Stimulated activated CD8-positive, alpha-beta memory T cell treated with anti-CD3 and anti-CD28 coated beads, Interleukin-2, amount 100 ng/mL, for 48 hours (primary cell): ENCODE results near the gene BPIFB2.
A peak's percentile ranks its signal among the peaks of the same experiment; 100 is the strongest.
"Not testable (repeated sequence)": the region's sequence is repeated elsewhere in the genome, so short reads cannot be mapped to it uniquely, and the experiment has no call there.

Source experiments
- DNase-seq, 2 donors: peaks; one replicate each; pipeline ENCODE4 v3.0.0-alpha.2; 2020; ENCODE audit warnings: low read depth in 2 of 2

The BPIFB2 gene

GRCh38 chr20:32970115-32970972 is 37.2 kb upstream of the BPIFB2 start:
- DNase-seq: no peak

DNA sequence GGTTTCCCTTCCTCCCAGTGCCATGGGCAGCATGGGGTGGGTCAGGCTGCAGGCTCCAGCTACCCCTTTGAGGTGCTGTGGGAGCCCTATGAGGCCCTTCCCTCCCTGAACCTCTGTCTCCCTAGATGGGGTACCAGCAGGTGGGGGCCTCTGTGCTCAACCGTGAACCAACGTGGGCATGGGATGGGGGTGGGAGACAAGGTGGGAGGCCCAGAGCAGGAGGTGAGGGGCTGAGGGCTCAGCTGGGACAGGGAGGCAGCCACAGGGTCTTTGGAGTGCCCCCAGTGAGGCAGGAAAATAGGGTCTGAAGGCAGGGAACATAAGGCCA is 36.6 kb upstream of the BPIFB2 start:
- no peak for DNase-seq

DNA sequence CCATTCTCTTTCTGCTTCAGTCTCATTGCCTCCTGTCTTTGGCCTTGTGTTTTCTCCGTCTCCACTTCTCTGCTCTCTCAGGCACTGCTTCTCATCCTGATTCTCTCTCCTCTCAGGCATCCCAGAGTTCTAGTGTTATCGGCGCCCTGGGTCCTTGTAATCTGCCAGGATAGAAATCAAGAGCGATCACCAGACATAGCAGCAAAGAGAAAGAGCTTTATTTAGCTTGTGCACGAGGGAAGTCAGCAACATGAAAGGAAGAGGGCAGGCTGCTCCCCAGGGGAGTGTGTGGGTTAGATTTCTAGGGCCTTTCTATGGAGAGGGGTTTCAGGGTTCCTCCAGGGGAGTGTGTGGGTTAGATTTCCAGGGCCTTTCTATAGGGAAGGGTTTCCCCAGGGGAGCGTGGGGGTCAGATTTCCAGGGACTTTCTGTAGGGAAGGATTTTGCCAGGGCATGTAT is 35.8 kb upstream of the BPIFB2 start:
- no peak for DNase-seq

GRCh38 chr20:32972181-32973076 is 35.1 kb upstream of the BPIFB2 start:
- peak; percentile 57 to 60 for DNase-seq

- DNase-seq: no peak
Observed at GRCh38 chr20:32973077-32973717, 34.3 kb upstream of the BPIFB2 start.

- not testable (repeated sequence) for DNase-seq
Observed at GRCh38 chr20:32974204-32975064, 33.1 kb upstream of the BPIFB2 start.

- not testable (repeated sequence) for DNase-seq
Observed at GRCh38 chr20:32975121-32975520, 32.4 kb upstream of the BPIFB2 start.

- no peak for DNase-seq
Observed at GRCh38 chr20:32975698-32976674, 31.5 kb upstream of the BPIFB2 start.

DNA sequence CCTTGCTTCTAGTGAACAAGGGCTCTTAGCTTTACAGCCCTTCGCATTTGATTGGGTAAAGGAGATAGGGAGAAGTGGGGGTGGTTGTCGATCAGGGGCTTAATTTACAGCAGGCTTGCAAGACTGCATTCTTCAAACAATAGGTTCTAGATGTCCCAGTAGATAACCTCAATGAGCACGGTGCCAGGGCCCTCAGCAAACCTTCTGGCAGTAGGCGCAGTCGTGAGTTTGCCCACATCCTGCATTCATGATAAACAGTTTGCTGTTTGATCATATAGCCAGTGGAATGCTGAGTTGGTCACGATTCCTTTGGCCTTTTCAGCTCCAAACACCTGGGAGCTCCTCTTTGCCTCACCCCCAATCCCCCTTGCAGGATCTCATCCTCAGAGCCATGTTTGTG is 30.8 kb upstream of the BPIFB2 start:
- no peak for DNase-seq

DNA sequence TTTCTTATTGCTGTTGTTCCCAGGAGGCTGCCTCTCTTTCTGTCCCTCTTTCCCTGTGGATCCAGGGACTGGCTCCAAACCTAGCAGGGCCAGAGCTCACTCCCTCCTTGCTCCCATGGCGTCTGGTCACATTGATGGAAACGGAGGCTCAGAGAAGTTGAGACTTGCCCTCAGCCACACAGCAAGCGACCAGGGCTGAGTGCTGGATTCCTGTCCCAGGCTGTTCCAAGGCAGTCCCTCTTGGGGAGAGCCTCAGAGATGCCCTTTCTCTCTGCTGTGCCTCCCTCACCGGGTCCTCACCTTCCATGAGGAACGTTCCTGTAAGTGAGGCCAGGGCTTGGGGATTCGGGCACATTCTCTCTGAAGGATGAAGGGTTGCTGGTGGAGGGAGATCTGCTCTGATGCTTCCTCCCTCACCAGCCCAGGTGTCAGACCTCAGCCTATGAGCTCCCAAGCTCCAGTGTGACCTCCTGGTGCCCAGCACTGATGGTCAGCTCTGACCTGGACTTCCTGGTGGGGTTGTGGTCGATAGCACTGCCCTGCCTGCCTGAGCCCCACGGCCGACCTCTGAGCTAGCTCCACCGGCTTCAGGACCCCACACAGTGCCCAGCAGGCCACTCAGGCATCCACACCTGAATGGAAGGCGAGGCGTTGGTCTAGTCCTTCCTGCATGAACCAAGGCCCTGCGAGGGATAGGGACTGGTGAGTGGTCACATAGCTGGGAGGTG is 30.1 kb upstream of the BPIFB2 start:
- no peak for DNase-seq

- no peak for DNase-seq
Observed at GRCh38 chr20:32978009-32978335, 29.5 kb upstream of the BPIFB2 start.

DNA sequence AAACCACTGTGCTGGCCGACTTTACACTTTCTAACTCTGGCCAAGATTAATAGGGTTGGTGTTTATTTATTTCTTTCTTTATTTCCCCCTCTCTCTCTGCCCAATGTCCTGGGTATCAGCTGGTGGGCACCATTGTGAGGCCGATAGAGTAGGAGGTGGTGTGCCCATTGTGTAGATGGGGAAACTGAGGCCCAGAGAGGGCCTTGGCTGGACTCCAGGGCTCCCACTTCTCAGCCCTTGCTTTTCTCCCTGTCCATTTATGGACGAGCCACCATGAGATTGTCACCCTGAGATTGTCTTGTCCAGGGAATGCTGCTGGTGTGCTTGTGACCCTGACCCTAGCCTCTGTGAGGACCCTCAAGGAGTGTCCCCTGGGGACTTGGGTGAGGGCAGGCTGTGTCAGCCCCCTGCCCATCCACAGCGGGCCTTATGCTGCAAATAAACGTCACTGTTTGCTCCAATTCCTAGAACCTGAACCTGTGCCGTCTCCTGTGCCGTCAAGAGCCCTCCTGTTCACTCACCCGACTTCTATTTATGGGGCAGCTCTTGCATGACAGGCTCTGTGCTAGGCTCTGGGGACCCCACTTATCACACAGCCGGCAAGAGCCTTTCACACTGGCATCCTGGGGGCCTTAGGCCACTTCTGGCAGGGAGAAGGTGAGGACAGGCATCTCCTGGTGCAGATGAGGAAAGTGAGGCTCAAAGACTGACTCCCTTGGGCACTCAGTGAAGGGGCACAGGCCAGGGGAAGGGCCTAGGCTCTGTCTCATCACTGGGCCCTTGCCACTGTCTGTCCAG is 28.1 kb upstream of the BPIFB2 start:
- DNase-seq: no peak

DNA sequence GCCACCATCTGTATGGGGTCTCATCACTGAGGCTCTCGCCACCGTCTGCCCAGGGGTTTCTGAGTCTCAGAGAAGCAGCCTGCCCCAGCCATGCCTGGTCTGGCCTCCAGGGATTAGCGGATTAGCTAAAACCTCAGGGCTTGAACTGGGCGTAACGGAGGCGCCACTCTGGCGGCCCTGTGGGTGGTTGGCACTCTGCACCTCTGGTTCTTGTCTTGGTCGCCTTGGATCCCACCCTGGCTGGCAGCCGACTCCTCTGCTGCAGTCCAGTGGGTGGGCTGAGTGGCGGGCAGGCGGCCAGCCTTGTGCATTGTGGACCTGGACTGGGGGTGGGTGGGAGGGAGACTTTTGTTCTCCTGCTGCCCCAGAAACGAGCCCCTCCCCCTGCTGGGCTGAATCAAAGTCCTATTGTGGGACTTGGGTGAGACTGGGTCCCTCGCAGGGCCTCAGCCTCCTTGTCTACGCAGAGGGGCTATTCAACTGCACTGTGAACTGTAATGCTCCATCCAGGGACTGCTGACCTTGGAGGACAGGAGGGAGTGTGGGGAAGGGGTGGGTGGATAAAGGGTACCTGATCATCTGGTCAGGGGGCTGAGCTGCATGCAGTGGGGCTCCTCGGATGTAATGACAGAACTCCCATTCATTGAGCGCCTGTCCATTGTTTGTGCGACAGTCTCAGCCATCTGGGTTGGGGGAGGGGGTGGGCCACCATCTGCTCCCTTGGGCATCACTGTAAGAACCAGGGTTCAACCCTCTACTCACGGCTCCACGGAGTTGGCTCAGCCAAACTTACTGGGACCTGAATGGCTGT is 27.2 kb upstream of the BPIFB2 start:
- no peak for DNase-seq

DNA sequence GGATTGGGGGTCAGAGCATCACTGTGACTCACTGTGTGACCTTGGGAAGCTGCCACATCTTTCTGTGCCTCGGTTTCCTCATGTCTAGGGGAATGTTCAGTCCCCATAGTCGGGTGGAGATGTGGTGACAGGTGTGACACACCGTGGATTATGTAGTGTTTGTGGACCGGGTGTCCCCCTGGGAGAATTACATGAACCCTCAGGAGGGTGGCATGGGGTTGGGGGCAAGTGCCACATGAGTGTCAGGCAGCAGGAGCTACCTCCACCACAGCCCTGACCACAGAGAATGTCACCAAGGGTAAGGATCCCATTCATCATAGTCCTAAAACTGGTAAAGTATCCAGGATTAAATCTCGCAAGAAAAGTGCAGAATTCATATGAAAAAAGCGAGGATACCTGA is 26.5 kb upstream of the BPIFB2 start:
- DNase-seq: no peak

DNA sequence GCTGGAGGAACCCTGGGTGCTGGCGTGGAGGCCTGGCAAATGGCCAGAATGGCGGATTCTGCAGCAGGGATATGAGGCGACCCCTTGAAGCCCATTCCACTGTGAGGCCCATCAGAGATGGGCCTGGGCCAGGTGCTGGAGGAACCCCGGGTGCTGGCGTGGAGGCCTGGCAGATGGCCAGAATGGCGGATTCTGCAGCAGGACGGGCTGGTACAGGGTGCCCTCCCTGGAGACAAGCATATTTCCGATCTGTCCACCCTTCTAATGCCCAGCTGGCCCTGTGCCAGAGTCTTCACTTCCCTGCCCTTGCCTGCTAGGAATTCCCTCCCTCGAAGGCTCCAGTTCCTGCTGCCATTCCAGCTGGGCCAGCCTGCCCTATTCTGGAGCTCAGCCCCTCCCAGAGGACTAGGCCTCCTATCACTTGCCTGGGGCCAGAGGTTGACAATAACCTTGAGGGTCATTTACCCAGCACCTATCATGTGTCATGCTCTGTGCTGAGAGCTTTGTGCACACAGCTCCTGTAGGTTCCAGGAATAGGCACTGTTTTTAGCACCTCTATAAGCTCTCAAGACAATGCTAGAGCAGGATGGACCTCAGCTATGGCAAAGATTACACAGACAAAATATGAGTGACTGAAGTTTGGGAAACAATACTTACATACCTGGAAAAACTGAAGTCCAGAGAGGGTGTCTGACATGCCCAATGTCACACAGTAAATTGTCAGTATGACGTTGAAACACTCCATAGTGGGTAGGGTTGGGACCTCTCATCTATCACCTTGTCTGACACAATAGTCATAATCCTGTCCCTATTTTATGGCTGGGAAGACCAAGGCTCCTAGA is 24.7 kb upstream of the BPIFB2 start:
- no peak for DNase-seq

DNA sequence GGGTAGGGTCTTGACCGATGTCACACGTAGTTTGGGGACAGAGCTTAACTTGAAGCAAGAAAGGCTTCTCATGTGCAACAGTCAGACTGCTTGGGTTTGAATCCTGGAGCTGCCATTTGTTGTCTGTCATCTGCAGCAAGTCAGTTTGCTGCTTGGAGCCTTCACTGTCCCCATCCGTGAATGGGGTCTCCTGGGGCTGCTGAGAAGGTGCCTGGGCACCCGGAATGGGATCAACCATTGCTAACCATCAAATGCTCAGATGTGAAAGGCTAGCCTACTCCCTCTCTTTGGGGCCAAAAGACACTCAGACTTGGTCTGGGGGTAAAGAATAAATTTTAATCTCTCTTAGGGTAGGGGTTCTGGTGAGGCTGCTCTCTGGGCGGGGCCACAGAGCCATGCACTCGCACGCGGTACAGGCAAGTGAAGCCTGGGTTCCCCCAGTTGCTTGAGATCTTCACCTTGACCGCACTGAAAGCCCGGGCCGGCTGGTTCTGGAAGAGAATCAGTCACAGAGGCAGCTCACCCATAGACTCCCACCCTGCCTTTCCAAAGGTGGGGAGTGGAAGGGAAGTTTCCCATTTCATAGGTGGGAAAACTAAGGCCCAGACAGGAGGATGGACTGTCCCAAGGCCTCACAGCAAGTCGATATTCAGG is 23.9 kb upstream of the BPIFB2 start:
- DNase-seq: no peak
